GM19463 (cell line): ENCODE results near the gene UTP14A.
"Not testable (repeated sequence)": the region's sequence is repeated elsewhere in the genome, so short reads cannot be mapped to it uniquely, and the experiment has no call there.

Experiments used
- ATAC-seq: cut with Tn5 transposase; IDR thresholded peaks from one replicate; pipeline ENCODE4 v1.9.1; 2021; ENCODE audit warnings: mild to moderate bottlenecking, moderate library complexity; ENCODE audit not compliant: unreplicated experiment

UTP14A gene, protein sequence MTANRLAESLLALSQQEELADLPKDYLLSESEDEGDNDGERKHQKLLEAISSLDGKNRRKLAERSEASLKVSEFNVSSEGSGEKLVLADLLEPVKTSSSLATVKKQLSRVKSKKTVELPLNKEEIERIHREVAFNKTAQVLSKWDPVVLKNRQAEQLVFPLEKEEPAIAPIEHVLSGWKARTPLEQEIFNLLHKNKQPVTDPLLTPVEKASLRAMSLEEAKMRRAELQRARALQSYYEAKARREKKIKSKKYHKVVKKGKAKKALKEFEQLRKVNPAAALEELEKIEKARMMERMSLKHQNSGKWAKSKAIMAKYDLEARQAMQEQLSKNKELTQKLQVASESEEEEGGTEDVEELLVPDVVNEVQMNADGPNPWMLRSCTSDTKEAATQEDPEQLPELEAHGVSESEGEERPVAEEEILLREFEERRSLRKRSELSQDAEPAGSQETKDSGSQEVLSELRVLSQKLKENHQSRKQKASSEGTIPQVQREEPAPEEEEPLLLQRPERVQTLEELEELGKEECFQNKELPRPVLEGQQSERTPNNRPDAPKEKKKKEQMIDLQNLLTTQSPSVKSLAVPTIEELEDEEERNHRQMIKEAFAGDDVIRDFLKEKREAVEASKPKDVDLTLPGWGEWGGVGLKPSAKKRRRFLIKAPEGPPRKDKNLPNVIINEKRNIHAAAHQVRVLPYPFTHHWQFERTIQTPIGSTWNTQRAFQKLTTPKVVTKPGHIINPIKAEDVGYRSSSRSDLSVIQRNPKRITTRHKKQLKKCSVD

DNA sequence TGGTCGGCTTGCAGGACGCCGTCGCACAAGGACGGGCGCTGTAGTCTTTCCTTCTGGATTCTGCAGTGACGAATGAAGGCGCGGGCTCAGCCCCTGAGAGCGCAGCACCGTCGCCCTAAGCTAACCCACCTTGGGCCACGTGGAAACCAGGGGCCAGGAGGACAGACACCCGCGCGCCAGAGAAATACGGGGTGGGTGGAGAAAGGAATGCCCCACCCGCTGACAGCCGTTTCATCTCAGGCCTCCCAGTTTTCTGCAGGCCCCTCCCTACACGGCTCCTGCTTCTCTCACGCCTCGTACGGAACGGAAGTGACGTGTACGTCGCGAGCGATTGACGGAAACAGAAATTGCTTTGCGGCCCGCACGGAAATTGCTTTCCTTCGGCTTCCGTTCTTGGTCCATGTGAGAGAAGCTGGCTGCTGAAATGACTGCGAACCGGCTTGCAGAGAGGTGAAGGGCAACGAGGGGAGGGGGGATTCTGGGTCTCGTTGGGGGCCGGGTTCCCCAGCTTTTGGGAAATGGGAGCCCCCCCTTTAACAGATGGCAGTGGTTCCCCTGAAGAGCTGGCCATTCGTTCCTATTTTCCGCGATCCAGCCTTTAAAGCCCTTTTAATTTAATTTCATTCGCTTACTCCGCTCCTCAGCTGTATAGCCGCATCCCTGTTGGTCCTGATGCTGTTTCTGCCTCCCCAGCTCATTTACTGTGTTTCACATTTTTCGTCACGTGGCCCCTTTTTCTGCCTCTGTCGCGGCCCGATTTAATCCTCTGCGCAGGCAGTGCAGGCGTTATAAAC is at the start of gene UTP14A:
Gene UTP14A (plus strand): TSS at position 378 of the 794 bp plus-strand sequence. CDS start 47 bp downstream, at position 425.
- peak; percentile 96 for ATAC-seq

DNA sequence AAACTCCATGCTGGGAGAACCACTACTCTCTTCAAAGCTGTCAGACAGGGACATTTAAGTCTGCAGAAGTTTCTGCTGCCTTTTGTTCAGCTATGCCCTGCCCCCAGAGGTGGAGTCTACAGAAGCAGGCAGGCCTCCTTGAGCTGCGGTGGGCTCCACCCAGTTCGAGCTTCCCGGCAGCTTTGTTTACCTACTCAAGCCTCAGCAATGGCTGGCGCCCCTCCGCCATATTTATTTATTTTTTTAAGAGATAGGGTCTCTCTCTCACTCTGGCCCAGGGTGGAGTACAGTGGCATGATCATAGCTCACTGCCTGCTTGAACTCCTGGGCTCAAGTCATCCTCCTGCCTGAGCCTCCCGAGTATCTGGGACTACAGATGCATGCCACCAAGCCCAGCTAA is 46.8 kb upstream of the UTP14A start:
- not testable (repeated sequence) for ATAC-seq

DNA sequence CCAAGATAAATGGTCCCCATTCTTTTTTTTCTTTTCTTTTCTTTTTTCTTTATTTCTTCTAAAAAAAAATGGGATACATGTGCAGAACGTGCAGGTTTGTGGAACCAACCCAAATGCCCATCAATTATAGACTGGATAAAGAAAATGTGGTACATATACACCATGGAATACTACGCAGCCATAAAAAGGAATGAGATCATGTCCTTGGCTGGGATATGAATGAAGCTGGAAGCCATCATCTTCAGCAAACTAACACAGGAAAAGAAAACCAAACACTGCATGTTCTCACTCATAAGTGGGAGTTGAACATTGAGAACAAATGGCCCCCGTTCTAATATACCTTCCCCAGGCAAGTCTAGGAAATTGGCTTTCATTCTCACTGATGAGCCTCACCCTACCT is 39.6 kb upstream of the UTP14A start:
- not testable (repeated sequence) for ATAC-seq

DNA sequence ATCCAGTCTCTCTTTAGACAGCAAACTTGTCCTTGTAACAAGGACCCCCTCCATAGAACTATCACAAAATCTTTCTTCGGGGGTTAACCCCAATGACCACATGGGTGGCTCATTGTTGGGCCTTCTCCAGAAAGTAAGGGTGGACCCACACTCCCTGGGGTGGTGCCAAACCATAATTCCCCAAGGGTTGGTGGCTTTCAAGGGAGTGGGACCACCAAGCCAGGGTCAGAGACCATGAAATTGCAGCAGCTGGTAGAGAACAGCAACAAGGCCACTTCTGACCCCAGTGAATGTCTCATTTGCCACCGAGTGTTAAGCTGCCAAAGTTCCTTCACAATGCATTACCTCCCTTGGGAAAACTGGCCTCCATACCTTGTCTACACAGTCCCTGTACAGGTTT is 33.4 kb upstream of the UTP14A start:
- no peak for ATAC-seq

DNA sequence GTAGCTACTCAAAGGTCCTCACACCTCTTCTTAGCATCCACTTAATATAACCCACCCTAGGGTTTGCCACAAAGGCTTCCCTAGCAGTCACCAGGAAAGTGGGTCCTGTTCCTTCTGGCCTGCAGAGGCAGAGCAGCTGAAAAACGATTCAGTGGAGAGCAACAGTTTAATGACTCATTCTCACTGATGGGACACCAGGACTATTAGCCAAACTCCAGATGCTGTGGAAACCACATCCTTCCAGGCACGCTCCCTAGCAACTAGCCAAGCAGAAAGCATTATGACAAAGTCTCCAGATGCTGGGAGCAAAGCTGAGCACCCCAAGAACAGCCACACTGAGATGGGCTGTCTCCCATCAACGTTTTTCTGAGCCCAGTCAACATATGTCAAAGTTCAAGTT is 30.3 kb upstream of the UTP14A start:
- no peak for ATAC-seq

DNA sequence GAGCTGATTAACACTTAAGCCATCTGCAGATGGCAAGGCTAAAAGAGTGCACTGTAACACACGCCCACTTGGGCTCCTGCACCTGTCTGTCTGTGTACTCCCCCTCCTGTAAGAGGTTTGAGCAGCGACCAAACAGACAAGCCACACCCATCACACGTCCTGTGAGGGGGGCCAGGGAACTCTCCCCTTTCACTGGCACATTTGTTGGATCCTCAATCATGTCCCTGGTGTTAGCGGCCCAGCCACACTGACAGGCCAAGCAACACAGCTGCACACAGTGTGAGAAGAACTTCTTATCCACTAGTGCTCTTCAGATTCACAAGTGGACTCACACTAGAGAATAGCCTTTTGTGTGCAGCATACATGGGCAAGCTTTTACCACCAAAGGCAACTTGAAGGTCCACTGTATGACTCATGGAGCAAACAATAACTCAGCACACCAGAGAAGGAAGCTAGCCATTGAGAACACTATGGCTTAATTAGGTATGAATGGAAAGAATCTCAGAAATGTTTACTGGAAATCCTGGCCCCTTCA is 29.1 kb upstream of the UTP14A start:
- no peak for ATAC-seq

DNA sequence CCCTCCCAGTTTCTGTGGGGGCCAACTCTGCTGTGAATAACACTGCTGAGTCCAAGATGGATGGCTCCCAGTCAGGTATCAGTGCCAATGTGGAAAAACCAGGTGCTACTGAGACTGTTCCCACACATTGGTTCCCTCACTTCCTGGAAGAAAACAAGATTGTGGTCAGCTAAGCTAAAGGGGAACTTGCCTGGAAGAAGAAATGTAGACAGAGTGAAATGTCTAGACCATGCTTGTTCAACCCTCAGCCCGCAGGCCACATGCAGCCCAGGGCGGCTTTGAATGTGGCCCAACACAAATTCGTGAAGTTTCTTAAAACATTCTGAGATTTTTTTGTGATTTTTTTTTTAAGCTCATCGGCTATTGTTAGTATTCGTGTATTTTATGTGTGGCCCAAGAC is 28.6 kb upstream of the UTP14A start:
- no peak for ATAC-seq

DNA sequence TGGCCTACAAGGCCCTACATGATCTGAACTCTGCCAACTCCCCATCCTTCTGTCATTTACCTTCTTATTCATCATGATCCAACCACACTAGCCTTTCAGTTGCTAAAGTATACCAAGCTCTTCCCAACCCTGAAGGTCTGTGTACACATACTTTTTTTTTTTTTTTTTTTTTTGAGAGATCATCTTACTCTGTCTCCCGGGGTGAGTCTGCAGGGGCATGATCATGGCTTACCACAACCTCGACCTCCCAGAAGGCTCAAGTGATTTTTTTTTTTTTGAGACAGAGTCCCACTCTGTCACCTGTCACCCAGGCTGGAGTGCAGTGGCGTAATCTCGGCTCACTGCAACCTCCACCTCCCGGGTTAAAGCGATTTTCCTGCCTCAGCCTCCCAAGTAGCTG is 5.9 kb upstream of the UTP14A start:
- no peak for ATAC-seq

DNA sequence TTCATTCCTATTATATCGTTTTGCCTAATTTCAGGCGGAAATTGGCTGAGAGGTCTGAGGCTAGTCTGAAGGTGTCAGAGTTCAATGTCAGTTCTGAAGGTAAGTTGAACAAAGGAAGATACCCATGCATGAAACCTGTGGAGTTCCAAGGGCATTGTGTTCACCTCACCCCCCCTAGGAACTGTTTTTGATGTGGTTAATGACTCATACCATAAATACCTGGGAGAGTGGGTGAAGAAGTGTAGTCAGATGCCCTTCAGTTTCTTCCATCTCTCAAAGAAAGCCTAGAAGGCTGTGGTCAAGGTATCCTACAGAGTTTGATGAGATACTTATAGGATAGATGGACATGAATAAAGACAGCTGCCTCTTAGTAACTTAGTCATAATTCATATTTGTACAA is 2.7 kb downstream of the UTP14A start:
- ATAC-seq, result no peak

DNA sequence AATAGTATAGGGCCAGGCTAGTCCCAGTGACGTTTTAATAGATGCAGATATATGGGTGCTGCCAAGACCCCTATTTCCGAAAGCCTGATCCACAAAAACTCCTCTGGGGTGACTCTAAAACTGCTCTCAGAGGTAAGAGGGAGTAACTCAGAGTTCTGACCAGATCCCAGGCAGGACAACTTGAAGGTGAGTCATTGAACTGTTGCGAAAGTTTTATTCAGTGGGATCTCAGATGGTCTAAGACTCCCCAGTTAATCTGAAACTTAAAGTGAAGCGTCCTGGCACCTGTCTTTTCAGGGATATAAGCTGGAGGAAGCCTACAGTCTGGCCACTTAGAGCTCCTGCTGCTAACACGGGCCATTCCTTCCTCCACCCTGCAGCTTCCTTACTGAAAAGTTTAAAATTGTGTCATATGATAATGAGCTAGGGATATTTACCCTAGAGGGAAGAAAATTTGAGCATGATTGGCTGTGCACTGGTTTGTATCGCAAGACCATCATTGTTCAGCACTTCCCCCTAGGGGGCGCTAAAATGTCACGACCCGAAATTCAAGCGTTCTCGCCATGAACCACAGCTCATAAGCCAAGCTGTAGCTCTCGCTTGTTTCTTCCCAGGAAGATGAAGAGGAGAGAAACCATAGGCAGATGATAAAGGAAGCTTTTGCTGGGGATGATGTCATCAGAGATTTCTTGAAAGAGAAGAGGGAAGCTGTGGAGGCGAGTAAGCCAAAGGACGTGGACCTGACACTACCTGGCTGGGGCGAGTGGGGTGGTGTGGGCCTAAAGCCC is 19.5 kb downstream of the UTP14A start:
- ATAC-seq, result peak; percentile 70

DNA sequence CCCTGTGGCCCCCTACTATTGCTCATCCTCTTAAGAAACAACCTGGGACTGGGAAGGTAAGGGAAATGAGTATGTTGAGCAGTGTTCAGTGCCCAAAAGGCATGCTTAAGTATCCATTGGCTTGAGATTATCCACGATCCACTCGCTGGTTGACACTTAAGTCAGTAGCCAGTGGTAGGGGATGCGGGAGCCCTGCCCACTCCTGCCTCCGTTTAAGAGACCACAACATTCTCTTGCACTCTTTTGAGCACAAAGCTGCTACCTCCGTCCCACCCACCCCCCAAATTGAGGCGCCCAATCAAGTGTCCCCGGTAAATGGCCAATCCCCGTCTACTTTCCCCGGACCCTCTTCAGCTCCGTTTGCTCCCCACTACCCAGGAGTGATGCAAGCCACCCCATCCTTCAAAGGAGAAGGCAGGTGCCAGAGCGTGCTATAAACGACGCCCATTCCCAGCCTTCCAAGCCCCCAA is 25.0 kb downstream of the UTP14A start:
- no peak for ATAC-seq

DNA sequence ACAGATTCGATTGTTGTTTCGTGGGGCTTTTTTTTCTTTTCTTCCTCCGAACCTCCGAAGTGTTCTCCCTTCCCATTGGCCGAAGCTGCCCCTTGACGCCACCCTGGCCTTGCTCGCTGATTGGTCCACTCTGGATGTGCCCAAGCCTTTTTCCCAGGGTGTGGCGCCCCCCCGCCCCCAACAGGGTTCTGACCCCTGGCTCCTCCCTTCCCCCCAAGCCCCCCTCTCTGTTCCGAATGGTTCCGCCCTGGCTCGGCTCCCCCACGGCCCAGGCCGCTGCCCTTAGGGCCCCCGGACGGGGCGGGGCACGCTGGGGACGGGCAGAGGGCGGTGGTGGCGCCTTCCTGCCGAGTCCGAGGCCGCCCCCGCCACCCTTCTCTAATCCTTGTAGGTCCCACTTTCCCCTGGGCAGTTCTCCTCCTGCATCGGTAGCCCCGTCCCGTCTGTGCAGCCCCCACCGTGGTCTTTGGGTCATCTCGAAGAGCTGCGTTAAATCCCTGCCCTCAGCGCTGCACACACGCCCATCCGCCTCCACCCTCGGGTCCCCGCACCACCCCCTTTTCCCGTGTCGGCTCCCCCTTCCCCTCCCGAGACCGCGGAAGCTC is 25.5 kb downstream of the UTP14A start:
- peak; percentile 61 for ATAC-seq

DNA sequence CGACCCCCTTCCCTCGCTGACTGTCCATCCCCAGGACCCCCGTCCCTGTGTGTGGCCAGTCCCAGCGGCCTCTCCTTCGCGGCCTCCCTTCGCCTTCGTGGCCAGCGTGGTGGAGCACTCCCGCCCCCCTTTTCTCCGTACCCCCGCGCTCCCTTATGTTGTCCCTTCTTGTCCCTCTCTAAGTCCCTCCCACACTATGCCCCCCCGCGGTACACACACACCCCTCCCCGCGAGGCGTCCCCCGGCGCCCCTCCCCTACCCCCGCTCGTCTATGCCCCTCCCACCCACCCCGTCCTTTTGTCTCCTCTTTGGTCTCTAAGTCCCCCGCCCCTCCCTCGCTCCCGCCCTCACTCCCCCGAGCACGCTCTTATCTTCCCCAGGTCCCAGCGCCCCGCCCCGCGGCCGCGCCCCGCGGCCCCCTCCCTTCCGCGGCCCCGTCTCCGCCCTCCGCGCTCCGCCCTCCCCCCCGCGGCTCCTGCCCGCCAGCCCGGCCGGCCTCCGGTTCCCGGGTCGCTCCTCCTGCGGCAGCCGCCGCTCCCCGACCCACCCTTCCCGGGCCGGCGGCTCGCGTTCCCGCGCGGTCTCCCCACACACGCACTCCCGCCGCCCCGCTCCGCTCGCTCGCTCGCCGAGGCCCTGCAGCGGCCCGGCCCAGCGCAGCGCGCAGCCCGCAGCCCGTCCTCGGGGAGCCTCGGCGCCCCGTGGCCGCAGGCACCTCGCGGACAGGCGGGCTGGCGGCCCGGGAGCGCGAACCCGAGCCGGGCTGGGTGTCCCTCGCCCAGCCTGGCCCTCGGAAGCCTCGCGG is 26.3 kb downstream of the UTP14A start:
- peak; percentile 66 for ATAC-seq

DNA sequence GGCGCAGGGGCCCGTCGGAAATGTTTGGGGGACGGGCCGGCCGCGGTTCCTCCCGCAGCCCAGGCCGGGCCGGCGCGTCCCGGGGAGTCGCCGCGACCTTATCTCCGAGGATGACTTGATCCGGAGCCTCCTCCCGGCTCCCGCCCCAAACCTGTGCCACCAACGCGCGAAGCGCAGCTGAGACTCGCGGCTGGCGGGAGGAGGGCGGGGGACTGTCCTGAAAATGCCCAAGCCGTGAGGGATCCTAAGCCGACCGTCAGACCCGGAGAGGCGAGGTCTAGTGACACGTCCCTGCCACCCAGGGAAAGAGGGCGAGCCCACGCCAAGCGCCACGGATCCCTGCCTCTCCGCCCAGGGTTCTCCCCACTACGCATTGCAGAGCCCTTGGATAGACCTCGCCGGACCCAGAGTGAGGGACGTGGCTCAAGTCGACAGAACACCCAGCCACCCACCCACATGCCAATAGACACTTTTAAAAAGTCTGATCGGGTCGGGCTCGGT is 26.9 kb downstream of the UTP14A start:
- peak; percentile 2 for ATAC-seq

DNA sequence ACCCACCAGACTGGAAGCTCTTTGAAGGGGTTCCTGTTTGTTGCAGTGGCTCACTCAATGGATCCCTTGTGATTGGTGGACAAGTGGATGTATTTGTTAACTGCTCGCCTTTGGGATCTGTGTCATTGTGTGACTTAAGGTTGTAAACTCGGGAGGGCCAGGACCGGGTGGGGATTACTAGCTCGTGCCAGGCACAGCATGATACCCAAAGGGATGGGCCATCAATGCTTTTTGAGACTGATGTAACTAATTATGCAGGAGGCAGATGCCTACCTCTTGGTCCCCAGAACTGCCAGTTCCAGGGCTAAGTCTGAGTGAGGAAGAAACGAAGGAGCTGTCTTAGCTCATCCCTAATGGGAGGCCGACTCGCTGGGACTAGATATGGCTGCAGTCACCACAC is 27.7 kb downstream of the UTP14A start:
- no peak for ATAC-seq

DNA sequence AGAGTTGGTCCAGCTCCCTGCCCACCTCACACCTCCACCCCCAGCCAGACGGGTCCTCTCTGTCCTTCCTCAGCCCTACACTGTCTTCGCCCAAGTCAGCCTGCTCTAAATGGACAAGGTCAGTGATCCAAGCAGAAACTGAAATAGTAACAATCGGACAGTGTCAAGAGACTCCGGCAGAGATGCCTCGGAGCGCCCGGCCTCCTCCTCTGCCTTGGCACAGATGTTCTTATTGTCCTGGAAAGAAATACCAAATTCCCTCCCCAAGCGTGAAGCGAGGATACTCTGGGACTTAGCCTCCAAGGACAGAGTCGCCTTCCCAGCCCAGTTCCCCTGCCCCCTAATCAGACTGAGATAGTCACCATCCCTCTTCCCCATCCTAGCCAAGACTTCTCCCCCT is 28.5 kb downstream of the UTP14A start:
- no peak for ATAC-seq

DNA sequence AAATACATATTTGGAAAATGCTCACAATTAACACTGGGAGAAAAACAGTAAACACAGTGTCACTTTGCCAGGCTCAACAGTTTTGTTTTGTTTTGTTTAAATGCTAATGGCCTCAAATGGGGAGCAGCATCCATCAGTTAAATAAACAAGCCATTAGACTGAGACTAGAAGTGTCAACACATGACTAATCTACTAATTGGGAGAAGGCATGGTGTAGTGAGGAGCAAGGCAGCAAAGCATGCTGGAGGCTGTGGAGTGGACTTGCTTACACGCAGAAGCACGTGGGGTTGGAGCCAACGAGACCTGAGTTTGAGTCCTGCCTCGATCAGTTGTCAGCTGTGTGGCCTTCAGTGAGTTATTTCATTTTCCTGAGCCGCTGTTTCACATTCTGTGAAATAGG is 29.0 kb downstream of the UTP14A start:
- no peak for ATAC-seq

DNA sequence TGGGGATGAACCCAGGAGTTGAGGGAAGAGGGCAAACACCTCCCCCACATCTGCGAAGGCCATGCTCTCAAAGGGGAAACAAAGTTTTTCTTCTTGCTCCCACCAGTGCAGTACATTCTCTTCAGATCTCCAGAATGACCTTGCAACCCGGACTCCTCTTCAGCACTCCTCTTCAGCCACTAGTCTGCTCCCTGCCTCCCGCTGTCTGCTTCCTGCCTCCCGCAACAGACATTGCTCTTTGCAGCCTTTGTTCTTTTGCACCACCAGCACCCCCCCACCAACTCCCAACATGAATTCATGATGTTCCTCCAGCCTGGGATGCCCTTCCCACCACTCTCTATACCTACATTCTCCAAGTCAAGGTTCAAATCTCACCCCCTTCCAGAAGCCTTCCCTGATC is 32.1 kb downstream of the UTP14A start:
- no peak for ATAC-seq

DNA sequence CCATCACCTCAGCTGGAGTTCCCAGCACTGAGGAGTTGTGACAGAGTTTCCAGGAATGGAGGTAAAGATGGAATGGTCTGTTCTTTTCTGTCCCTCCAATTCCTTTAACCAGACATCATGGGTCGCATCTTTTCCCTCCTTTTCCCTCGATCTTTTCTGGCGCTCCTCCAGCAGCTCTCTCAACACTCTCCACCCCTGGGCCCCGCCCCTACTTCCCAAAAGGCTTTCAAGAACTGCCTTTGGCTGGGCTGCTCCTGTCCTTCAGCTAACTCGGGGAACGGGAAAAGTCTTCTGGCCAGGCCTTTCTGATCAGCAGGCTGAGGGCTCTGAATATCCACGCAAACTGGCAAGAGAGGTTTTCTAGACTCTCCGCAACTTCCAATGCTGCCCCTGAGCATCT is 34.0 kb downstream of the UTP14A start:
- no peak for ATAC-seq
